Measurements from ENCODE around the gene CENPM.
"Not testable (repeated sequence)": the region's sequence is repeated elsewhere in the genome, so short reads cannot be mapped to it uniquely, and the experiment has no call there.

Gene CENPM

DNA sequence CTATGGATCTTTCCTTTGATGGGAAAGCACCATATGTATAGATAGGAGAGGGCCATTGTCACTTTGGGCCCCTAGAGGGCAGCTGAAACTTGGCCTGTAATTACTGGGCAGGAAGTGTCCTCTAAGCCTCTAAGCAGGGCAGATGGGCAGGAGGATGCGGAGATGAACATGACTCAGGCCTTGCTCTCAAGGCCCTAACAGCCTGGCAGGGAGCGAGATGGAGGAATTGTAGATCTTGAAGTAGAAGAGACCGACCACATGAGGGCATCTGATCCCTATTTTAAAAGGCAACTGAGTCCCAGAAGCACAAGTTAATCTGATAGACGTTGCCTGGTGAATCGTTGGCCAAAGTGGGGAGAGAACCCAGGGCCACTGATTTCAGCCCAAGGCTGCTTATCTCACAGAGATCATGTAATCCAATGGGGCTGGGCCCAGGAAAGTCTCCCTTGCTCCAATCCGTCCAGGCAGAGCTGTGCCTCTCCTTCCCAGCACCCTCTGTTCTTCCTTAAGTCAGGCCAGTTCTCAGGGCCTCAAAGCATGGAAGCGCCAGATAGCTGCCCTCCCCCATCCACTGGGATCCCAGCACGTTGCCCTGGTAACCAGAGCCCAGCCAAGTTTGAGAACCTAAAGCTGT lies 19.8 kb upstream of the CENPM start:
- peak; percentile 95 for DNase-seq (ENCODE audit: low read depth)

DNA sequence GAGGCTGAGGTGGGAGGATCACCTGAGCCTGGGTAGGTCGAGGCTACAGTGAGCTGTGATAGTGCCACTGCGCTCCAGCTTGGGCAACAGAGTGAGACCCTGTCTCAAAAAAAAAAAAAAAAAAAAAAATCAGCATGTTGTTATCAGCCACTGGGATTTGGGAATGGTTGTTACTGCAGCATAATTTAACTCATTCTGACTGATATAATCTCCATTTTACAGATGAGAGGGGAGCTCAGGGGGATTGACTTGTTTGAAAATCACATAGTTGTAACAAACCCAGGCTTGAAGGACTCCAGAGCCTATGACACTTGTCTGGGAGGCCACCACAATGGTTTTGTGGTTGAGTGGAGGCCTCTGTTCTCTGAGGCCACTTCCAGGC lies 19.3 kb upstream of the CENPM start:
- no peak for DNase-seq (ENCODE audit: low read depth)

DNA sequence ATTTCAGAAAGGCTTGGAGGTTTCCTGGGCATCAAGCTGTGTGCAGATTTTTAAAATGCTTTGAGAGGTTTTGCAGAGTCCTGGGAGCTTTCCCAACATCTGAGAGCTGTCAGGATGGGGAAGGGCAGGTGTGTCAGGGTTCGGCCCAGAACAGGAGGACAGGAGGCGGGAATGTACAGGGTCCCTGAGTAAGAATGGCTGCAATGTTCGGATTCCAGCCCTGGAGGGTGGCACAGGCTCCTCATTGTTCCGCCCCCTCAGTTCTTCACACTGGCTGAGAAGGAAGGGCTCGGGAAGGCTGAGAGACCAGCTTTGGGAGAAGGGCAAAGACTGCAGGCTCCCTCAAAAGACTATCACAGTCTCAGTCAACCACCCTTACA lies 17.1 kb upstream of the CENPM start:
- no peak for DNase-seq (ENCODE audit: low read depth)

DNA sequence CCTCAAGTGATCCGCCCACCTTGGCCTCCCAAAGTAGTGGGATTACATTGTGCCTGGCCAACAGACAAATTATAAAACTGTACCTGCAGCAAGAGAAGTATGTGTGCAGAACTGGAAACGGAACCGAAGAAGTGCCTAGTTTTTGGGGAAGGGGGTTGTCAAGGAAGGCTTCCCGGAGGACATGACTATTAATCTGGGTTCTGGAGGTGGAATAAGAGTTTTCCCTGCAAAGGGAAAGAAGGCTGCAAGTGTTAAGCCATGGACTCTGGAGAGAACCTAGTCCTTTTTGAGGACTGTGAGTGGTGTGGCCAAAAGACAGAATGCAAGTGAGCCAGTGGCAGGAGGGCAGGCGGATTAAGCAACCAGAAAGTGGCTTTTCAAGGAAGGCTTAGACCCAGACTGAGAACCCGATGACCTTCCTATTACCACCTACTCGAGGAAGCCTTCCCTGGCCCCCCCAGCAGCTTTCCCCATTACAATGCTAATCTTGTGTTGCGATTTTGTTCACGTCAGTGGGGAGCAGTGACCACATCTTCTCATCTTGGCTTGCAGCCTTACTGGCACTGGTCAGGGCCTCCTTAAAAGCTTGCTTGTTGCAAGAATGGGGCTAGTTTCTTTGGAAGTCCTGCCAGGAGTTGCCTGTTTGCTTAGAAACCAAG lies 16.6 kb upstream of the CENPM start:
- DNase-seq (ENCODE audit: low read depth): no peak

DNA sequence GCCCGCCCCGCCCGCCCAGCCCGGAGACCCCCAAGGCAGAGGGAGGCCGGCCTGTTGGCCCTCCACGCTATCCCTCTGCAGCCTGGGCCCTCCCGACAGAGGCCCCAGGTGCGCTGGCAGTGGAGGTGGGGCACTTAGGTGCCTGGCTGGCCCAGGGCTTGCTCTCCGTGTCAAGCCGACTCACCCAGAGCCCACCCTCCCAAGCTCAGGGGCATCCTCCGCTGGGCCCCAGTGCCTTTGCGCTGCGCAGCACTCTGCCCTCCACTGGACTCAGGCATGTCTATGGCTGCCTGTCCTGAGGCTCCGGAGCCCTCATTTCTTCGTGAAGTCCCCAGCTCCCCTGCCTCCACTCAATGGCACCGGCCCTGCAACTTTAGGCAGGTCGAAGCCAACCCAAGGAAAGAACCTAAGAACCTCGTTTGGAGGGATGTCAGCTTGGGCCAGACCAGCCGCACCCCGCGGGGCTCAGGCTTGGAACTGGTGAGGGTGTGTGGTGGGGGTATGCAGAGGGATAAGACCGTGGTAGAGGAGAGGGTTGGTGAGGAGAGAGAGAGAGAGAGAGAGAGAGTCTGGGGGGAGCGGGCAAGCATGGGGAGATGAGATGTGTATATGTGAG lies 11.1 kb upstream of the CENPM start:
- no peak for DNase-seq (ENCODE audit: low read depth)

DNA sequence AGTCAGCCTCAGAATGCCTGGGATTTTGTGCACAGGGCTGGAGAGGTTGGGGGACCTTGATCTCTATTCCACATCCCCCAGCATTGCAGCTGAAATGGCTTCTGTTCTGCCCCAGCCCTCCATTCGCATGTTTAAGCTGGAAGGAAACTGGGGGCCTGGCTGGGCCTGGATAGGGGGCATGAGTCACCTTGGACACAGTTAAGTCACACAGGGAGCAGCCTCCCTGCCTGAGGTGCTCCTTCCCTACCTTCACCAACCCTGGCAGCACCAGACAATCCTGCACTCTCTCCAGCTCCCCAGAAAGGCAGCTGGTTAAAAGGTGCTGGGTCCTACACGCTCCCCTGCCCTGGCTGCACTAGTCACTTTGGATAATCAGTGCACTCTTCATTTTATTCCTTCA lies 5.8 kb upstream of the CENPM start:
- DNase-seq (ENCODE audit: low read depth): no peak

DNA sequence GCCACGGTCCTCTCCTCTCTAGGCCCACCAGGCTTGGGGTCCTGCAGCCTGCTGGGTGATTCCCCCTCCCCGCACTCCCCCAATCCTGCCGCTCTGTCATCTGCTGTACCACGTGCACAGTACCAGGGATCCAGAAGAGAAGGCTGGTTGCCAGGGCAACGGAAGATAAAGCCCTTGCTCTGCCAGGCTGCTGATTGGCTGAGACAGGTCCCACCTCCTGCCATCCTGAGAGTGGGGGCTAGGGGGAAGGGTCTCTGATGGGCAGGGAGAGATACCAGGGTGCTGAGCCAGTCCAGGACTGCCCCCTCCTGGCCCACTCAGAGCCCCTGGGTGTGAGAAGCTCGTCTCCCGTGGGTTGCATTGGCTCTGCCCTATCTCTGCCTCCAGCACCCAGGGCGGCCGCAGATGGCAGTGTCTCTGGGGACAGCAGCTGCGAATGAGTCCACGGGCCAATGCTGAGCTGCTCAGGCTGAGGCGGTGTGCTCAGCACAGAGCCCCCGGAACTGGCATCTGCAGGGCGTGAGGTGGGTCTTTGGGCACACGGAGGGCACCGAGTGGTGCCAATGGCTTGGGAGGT lies 5.0 kb upstream of the CENPM start, which contains the start of gene SMIM45:
Gene SMIM45, plus strand, starts transcription at position 253 of the 577 bp plus-strand sequence.
- DNase-seq (ENCODE audit: low read depth): no peak

DNA sequence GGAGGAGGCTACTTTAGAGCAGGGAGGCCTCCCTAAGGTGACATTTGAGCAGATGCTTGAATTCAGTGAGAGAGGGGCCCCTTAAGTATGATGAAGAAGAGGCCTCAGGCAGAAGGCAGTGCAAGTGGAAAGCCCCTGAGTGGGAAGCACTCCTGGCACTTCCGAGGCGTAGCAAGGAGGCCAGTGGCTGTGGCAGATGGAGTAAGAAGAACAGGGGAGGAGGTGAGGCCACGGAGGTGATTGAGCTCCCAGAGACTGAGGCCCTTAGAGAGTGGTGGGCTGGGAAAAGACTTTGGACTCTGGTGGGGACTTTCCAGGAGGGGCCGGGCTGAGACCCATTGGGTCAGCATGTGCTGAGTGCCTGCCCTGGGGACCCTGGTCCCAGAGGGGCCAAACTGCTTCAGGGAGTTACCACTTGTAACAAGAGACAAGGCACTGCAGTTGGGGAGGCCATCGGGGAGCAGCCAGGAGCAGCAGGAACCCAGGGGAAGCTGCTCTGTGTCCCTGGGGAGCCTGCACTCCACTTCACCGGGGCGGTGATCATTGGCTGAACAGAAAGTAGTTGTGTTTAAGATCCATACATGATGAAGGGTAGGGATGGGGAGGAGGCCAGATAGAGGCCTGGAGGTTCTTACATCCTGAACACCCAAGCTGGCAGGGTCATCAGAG lies 2.5 kb upstream of the CENPM start:
- no peak for DNase-seq (ENCODE audit: low read depth)

DNA sequence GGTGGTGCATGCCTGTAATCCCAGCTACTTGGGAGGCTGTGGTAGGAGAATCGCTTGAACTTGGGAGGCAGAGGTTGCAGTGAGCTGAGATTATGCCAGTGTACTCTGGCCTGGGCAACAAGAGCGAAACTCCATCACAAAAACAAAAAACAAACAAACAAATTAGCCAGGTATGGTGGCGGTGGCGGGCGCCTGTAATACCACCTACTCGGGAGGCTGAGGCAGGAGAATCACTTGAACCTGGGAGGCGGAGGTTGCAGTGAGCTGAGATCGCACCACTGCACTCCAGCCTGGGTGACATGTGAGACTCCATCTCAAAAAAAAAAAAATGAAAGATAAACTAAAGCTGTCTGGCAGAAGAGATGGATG lies 2.0 kb upstream of the CENPM start:
- DNase-seq (ENCODE audit: low read depth): not testable (repeated sequence)

DNA sequence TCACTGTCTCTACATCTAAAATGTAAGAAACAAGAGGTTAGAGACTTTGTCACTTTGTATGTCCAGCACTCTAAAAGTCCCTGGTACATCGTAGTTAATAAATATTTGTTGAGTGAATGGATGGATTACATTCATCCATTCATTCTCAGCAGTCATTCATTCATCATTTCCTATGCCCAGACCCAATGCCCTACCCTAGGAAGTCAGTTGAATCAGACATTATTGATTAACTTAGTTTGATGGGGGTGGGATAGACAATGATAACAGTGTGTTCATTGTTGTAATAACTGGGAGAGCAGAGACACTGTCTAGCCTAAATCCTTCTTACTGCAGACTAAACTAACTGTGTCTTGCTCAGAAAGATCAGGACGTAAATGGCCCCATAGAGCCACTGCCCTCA lies 1.2 kb upstream of the CENPM start:
- DNase-seq (ENCODE audit: low read depth): no peak

DNA sequence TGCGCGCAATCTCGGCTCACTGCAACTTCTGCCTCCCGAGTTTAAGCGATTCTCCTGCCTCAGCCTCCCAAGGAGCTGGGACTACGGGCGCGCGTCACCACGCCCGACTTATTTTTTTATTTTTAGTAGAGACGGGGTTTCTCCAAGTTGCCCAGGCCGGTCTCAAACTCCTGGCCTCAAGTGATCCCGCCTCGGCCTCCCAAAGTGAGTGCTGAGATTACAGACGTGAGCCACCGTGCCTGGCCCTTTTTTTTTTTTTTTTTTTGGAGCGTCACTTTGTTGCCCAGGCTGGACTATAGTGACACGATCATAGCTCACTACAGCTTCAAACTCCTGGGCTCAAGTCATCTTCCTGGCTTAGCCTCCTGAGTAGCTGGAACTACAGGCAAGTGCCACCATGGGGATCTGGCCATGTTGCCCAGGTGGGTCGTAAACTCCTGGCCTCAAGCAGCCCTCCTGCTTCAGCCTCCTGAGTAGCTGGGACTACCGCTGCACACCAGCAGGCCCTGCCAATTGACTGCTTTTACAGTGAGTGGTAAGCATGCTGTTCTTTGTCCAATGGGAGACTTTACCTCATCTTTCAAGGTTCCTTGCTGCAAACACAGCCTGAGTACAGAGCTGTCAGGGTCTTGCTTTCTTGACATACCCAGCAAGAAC lies 600 bp upstream of the CENPM start:
- no peak for DNase-seq (ENCODE audit: low read depth)

DNA sequence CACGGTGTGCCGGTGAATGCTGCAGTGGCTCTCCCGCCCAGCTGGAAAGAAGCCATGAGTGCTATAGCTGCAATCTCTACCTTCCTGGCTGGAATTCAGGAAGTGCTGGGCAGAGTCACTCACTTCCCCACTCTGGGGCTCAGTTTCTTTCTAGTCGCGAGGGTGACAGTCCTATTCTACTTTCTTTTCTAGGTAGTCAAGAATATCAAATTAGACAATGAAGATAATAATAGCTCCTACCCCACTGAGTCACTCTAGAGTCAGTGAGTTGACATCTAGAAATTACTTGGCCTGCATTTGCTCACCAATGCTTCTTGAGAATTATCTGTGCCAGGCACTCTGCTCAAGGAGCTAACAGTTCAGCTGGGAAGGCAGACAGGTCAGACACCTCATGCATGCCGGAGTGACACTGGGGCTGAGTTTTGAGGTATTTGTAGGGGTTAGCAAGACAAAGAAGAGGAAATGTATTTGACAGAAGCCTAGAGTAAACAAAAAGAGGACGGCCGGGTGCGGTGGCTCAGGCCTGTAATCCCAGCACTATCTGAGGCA lies 3.2 kb downstream of the CENPM start:
- DNase-seq (ENCODE audit: low read depth): peak; percentile 29

DNA sequence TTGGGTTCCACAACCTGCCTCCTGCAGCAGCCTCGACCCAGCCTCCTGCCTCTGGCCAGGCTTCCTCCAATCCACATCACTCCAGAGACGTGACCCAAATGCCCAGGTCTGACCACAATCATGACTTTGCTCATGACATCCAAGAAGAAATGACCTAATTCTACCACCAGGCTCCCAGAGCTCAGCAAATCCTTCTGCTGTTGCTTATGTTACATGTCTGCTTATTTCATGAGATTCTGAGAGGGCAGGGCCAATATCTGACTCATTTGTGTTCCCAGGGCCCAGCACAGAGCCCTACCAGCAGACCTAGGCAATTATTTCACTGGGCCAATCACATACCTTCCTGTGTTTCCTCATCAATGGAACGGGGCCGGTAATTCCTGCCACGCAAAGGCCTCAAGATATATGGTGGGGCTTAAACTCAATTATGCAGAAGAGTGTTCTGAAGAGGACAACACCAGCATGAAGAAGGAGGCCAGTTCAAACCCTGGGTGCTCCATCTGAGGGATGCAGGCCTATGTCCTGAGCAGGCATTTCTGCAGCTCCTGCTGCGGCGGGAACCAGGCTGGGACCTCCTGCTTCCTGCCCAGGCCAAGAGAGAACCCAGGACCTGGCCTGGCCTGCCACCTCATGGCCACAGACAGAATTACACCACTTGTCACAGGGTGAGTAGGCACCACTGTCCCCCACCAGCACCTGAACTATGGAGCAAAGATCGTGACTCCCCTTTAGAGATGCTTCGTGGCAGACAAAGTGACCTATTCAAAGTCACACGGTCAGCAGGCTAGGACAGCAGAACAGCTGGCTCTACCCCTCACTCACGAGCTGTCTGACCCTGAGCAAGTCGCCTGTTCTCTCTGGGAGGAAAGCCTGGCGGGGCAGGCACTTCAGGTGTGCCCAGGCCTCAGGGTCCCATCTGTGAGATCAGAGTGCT lies 5.9 kb downstream of the CENPM start:
- peak; percentile 83 for DNase-seq (ENCODE audit: low read depth)

DNA sequence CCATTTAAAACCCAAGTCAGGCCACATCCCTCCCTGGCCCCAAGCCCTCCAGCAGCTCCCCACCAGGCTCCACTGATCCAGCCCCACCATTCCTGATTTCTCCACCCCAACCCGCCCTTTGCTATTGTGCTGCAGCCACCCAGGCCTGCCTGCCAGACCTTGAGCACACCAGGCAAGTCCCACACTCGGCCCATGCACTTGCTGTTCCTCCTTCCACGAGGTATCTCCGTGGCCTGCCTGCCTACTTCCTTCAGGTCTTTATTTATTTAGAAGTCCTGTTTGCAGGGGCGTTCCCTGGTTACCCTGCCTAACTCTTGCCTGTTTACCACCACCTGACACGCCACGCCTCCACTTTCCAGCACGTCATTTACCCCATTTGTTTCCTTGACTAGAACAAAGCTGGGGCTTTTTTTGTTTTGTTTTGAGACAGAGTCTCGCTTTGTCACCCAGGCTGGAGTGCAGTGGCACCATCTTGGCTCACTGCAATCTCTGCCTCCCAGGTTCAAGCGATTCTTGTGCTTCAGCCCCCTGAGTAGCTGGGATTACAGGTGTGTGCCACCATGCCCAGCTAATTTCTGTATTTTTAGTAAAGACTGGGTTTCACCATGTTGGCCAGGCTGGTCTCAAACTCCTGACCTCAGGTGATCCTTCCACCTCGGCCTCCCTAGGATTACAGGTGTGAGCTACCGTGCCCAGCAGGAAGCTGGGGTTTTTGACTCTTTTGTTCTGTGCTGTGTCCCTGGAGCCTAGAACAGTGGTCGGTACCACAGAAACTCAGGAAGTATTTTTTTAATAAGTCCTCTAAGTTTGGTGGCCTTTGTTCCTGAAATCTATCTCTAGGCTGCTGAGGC lies 6.7 kb downstream of the CENPM start:
- no peak for DNase-seq (ENCODE audit: low read depth)

DNA sequence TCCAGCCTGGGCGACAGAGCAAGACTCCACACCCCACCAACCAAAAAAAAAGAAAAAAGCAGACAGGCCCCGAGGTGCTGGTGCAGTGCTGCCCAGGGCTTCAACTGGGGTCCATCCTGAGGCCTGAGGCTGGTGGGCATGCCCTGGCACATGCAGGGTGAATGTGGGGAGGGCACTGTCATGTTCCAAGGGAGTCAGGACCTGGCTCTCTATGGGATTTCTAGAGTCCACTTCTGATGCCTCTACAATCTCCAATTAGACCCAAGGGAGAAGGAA lies 10.1 kb downstream of the CENPM start:
- DNase-seq (ENCODE audit: low read depth): no peak

DNA sequence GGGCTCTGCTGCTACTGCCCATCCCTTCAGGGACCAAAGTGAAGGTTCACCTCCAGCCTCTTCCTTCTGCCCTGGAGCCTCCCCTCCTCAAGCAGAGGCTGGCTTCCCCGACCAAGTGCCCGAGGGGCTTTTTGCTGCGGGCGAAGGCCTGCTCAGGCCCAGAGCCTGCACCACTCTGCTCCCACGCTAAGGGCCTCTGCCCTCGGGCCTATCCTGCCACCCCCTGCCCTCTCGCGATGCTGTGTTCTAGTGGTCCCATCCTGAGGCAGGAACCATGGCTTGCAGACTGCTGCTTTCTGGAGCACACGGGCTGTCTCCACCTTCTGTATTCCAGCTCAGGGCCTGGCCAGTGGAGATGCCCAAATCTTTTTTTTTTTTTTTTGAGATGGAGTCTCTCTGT lies 11.4 kb downstream of the CENPM start:
- no peak for DNase-seq (ENCODE audit: low read depth)

DNA sequence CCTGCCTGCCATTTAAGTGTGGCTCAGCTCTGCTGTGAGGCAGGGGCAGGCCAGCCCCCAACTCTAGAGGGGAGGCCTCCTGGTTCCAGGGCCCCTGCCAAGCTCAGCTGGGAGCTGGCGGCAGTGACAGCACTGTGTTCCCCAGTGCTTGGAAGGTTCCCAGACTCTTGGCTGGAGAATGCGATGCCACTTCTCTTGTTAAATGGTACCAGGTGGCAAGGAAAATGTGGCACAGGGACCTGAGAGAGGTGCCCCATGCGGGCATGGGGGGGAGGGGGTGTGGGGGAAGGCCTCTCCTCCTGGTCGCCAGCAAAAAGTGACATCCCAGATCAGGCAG lies 12.0 kb downstream of the CENPM start:
- no peak for DNase-seq (ENCODE audit: low read depth)

DNA sequence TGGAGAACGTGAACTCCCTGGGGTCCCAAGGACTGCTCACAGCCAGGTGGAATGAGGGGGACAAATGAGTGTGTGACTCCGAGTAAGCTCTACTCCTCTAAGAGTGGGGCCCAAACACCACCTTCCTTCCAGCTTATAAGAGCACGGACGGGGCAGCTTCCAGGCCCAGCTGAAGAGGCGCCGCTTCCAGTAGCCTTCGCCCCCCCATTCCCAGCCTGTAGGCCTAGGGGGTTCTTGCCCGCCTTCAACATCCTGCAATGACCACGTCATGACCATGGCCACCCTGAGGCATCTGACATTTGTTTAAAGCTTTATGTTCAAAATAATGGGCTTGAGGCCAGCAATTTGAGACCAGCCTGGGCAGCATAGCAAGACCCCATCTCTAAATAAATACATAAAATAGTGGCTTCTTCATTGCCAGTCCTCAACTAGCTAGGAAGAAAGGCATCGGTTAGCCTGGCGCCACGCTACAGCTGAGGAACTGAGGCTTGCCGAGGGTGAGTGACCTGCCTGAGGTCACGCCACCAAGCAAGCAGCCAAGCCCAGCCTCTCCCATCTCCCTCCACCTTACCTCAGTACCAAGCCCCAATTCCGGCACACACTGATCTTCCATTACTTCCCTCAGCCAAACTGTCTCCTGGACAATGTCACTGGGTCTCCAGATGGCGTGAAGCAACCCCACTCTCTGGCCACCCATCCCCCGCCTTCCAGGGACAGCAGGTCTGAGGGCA lies 12.5 kb downstream of the CENPM start:
- no peak for DNase-seq (ENCODE audit: low read depth)

DNA sequence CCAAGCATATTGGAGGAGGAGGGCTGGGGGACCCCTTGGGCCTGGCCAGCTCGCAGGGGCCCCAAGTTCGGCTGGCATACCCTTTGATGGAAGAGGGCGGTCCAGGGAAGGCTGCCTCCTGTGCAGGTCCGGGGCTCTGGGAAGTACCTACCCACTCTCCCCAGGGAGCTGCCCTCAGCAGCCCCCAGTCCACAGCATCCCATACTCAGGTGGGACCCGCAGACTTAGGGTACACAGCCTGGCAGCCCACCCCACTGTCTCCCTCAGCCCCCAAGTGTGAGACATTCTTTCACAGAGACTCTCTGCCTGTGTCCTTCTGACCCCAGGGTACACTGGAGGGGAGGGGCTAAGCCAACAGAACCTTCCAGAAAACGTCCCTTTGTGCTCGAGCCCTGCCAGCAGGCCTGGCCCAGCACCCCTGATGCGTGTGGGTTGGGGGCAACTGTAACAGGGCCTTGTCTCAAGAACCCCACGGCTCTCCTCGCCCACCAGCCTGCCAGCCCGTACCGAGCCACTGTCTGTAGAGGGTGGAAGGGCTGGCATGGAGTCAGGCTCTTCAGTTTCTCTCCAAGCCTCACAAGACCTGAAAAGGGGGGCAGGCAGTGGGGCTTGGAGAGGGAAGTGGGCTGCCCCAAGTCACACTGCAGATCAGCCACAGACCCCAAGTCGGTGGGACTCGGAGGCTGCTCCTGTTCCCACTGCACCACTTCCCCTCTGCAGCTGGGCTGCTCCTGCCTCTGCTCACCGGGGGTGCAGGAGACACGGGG lies 13.4 kb downstream of the CENPM start:
- DNase-seq (ENCODE audit: low read depth): no peak
